ENCODE data around the gene SUN5.
"Not testable (repeated sequence)": the region's sequence is repeated elsewhere in the genome, so short reads cannot be mapped to it uniquely, and the experiment has no call there.

Gene SUN5

DNA sequence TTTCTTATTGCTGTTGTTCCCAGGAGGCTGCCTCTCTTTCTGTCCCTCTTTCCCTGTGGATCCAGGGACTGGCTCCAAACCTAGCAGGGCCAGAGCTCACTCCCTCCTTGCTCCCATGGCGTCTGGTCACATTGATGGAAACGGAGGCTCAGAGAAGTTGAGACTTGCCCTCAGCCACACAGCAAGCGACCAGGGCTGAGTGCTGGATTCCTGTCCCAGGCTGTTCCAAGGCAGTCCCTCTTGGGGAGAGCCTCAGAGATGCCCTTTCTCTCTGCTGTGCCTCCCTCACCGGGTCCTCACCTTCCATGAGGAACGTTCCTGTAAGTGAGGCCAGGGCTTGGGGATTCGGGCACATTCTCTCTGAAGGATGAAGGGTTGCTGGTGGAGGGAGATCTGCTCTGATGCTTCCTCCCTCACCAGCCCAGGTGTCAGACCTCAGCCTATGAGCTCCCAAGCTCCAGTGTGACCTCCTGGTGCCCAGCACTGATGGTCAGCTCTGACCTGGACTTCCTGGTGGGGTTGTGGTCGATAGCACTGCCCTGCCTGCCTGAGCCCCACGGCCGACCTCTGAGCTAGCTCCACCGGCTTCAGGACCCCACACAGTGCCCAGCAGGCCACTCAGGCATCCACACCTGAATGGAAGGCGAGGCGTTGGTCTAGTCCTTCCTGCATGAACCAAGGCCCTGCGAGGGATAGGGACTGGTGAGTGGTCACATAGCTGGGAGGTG, 26.8 kb downstream of the SUN5 start:
- DNase-seq (ENCODE audit: low spot score), result no peak

DNA sequence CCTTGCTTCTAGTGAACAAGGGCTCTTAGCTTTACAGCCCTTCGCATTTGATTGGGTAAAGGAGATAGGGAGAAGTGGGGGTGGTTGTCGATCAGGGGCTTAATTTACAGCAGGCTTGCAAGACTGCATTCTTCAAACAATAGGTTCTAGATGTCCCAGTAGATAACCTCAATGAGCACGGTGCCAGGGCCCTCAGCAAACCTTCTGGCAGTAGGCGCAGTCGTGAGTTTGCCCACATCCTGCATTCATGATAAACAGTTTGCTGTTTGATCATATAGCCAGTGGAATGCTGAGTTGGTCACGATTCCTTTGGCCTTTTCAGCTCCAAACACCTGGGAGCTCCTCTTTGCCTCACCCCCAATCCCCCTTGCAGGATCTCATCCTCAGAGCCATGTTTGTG, 27.5 kb downstream of the SUN5 start:
- no peak for DNase-seq (ENCODE audit: low spot score)

DNA sequence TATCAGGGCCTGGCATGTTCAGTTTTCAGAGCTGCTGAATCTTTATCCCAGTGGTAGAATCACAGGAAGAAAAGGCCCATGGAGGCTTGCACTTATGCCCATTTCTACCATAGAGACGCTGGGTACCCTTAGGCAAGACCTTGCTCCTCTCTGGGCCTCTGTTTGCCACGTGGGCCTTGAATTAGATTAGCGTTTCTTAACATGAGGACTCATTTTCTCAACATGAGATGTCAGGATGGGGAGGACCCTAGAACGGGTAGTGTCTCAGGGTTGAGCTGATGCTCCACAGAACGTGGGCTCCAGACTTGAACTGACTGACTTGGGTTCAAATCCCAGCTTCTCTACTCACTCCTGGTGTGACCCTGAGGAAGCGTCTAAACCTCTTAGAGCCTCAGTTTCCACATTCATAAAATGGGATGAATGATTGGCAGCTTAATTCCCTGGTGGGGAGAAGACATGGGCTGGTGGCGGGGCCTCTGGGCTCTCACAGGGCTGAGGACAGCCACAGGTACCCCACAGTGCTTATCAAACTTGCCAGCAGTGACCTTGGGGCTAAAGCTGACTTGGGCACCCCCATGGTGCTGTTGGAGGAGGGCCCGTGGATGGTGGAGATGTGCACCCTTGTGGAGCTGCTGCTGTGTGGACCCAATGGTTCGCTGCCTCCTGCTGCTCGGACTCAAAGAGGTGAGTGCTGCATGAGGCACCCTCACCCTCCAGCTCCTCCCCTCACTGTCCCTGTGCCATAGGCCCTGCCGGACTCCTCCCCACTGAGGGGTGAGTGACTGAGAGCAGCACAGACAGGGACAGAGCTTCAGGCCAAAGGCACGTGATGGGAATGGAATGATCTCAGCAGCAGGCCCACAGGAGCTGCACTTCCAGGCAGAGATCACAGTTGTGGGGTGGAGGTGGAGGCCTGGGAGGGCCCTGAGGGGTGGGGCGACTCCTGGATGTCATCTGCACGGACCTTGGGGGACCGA, 28.2 kb downstream of the SUN5 start:
- no peak for DNase-seq (ENCODE audit: low spot score)

DNA sequence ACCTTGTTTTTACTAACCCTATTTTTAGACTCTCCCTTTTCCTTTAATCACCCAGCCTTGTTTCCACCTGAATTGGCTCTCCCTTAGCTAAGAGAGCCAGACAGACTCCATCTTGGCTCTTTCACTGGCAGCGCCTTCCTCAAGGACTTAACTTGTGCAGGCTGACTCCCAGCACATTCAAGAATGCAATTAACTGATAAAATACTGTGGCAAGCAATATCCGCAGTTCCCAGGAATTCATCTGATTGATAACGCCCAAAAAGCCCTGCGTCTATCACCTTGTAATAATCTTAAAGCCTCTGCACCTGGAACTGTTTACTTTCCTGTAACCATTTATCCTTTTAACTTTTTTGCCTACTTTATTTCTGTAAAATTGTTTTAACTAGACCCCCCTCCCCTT, 29.1 kb downstream of the SUN5 start:
- not testable (repeated sequence) for DNase-seq (ENCODE audit: low spot score)

DNA sequence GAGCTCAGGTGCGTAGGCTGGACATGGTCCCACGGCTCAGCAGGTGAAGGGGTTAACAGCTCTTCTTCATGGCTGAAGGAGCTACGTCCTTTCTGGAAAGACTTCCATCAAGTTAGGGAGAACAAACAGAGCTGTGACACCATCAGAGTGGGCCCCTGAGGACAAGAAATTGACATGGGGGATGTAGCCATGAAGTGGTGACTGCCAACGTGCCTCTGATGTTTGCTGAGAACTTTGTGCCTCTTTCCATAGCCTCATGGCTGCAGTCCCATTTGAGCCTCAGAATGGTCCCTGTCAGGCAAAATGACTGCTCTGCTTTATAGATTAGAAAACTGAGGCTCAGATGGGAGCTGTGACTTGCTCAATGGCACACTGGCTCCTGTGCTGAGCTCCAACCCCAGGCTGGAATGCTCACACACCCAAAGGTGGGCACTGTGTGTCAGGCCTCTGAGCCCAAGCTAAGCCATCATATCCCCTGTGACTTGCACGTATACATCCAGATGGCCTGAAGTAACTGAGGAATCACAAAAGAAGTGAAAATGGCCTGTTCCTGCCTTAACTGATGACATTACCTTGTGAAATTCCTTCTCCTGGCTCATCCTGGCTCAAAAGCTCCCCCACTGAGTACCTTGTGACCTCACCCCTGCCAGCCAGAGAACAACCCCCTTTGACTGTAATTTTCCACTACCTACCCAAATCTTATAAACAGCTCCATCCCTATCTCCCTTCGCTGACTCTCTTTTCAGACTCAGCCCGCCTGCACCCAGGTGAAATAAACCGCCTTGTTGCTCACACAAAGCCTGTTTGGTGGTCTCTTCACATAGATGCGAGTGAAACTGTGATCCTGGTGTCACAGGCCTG, 29.8 kb downstream of the SUN5 start:
- DNase-seq (ENCODE audit: low spot score), result not testable (repeated sequence)

- DNase-seq (ENCODE audit: low spot score), result no peak
Observed at GRCh38 chr20:32973077-32973717, 31.0 kb downstream of the SUN5 start.

DNA sequence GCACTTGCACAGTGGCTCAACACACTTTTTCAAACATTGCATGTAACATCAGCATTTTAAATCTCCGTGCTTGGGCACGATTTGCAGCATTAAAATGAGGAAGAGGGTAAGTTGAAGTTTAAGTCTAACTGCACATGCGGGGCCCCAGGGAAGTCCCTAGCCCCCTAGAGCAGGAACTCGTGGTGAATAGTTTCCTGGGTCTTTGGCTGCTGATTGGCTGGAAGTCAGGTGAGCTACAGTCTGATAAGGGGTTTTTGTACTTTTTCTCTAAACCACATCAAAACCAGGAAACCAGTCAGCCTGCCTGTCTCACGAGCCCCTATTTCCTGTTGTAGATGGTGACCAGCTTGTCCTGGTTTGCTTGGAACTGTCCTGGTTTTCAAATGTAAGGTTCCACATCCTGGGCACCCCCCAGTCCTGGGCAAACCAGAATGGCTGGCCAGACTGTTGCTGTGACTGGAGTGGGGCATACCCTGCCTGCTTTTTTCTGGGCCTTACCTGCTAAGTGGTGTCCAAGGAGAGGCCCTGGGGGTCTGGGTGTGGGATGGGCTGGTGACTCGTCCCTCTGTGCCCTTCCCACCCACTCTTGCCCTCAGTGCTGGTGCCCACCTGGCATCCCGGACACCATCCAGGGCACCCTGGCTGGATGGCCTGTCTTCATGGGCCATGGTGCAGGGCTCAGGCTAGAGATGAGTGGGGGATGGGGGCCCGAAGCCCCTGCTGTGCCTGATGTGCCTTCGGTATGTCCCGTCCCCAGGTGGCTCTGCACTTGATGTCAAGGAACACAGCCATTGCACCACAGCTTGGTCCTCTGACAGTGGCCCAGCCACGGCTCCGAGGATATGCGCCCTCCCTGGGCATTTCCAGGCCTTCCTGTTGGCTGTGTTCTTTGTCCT, 31.8 kb downstream of the SUN5 start:
- DNase-seq (ENCODE audit: low spot score), result no peak

DNA sequence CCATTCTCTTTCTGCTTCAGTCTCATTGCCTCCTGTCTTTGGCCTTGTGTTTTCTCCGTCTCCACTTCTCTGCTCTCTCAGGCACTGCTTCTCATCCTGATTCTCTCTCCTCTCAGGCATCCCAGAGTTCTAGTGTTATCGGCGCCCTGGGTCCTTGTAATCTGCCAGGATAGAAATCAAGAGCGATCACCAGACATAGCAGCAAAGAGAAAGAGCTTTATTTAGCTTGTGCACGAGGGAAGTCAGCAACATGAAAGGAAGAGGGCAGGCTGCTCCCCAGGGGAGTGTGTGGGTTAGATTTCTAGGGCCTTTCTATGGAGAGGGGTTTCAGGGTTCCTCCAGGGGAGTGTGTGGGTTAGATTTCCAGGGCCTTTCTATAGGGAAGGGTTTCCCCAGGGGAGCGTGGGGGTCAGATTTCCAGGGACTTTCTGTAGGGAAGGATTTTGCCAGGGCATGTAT, 32.5 kb downstream of the SUN5 start:
- DNase-seq (ENCODE audit: low spot score), result peak; percentile 9

GRCh38 chr20:32970973-32971300, 33.3 kb downstream of the SUN5 start:
- peak; percentile 5 for DNase-seq (ENCODE audit: low spot score)

DNA sequence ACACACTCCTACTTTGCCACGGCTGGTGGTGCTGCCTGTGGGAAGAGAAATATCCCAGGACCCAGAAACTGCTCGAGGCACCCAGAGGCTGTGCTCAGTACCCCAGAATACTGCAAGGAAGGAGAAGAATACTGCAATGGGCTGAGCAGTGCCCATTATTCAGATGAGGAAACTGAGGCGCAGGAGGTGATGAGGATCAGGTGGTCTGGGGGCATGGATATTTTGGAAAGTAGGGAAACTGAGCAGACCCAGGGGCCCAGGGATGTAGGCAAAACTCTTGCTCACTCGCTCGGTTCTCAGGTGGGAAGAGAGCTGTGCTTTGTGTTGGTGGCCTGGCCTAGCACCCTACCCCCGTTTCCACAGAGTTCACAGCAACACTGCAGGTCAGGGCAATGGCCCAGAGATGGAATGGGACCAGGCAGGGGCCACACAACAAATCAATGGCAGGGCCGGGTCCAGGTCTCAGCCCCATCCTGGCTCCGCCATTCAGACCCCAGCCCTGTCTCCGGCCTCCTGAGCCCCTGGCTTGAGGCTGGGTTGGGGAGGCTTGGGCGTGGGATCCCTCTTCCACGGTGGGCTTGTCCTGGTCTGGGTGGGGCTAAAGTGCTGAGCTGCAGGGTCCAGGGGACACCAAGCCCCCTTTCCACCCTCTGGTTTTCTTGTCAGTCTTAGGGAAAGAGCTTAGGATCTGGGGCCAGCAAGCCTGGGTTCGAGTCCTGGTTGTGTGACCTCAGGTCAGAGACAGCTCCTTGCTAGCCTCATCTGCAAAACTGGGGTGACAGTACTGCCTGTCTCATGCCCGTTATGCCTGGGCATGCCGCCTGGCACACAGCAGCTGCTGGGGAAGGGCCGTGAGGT, 33.9 kb downstream of the SUN5 start:
- DNase-seq (ENCODE audit: low spot score), result peak; percentile 2

DNA sequence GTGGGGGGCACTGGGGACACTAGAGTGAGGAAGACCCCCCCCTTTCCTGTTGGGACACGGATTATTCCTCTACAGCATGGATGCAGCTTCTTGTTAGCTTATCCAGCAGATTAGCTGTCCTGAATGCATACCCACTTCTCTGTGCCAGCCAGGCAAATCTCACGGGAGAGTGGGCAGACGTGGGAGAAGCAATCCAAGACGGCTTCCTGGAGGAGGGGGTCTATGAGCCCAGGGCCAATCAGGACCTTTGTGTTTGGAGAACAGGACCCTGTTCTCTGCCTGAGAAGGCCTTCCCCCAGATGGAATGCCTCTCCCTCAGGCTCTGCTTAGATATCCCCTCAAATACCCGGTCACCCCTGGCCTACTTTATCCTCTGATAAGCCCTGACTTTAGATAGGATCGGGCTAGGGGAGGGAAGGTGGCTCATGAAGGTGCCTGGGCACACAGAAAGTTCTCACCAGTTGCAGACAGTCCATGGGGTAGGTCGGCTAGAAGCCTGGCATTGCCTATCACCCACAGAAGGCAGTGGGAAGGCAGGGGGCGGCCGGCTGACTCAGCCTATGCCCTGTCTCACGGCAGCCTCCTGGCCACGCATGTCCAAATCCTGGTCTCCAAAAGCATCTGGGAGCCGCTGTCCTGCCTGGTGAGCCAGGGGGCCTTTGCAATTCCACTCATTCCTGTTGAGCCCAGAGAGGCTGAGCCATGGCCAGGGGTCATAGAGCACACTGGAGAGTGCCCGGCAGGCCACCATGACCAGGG, 34.7 kb downstream of the SUN5 start:
- peak; percentile 3 for DNase-seq (ENCODE audit: low spot score)

GRCh38 chr20:32968478-32969241, 35.6 kb downstream of the SUN5 start:
- DNase-seq (ENCODE audit: low spot score), result peak; percentile 16

- DNase-seq (ENCODE audit: low spot score), result peak; percentile 2
Observed at GRCh38 chr20:32967961-32968457, 36.2 kb downstream of the SUN5 start.

DNA sequence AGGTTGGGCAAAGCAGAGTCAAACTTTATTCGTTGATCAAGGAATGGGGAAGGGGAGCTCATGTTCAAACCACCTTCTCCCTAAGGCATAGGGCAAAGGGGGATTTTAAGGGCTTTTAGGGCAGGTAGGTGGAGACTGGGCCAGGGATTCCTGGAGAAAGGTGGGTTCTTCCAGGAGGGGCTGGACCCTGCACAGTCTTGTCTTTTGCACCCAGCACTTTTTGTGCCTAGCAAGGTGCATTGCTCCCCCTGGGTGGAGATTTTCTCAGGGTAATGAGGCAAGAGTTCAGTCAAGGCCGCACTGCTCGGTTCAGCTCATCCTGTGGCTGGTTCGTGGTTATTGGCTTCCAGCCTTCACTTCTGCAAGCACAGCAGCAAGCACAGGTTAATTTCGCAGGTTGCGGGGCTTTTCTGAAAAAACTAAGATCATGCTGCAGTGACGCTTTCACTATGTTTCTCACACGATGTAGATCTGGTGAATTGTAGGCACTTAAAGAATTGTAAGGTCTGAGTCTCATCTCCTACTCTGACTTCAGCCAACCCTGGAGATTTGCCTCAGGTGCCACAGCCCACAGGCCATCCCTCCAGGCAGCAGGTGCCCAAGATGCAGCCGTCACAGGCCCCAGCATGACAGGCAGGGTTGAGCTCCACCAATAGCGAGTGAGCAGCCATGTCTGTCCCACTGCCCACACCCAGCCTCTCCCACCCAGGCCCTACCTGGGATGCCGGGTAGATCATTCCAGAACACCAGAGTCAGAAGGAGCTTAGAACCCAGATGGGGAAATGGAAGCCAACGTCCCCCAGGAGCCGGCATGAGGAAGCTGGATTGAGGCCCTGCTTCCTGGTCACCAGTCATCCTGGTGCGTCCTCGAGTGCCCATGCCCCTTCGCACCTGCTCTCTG, 37.1 kb downstream of the SUN5 start:
- peak; percentile 2 for DNase-seq (ENCODE audit: low spot score)

GRCh38 chr20:32966382-32966781, 37.9 kb downstream of the SUN5 start:
- DNase-seq (ENCODE audit: low spot score), result peak; percentile 2

DNA sequence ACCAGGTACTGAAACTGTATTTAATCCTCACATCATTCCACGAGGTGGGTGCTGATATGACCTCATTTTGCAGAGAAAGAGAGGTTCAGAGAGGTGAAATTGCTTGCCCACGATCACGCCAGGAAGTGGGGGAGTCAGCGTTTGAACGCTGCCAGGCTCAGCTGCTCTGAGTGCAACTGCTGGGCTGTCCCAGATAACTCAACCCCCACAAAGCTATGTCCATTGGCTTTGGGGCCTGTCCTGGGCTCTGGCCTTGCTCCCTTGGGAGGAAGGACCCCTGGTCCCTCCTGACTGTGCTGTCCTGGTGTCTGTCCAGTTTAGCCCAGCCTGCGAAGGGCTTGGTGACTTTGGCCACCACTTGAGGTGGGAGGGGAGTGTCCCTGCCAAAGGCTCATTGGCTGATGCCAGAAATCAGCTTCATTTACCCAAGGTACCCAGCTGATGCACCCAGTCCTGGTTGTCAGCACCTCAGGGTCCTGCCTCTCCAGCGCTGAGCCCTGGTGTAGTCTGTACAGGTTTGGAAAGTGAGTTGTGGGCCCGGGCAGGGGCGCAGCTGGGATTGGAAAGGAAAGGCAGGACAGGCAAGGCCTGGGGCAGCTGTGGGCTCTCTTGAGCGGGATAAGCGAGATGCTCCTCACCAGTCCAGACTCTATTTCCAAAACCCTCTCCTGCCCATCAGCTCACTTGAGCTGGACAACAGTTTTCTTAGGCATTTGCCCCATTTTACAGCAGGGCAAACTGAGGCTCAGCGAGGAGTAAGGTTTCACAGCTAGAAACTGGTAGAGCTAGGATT, 38.5 kb downstream of the SUN5 start:
- peak; percentile 2 for DNase-seq (ENCODE audit: low spot score)
